ENCODE results near the gene MYPN. TPM values are rescaled to one million over a fixed set of nuclear protein-coding genes. Genes with fewer than 3 reads are reported as not detected.

The MYPN gene
- total RNA-seq, 8 experiments from 2014 or later = 0.09 to 0.28 (median 0.13) TPM; not detected in 3

- ATAC-seq (replicated peaks in 6 of 8) = no peak
- Histone ChIP-seq H3K4me1 (replicated peaks in 1 of 2) (no peaks in the 10 kb centered on the region), H3K27ac (no peak overlapping the region), H3K4me3 (no peak overlapping the region)
- WGBS, 10 experiments = 57 to 100% (median 84%) methylated on average over 1 to 5 of the region's 5 CpGs; no CpG with 5 or more reads in 1 of the 10 experiments
- in situ Hi-C loops (cut with MboI; ENCODE audit: low pct_unique_long_range_greater_than_20kb in 2 of 9, low sequenced_read_pairs in 9 of 9, unreplicated experiment in 9 of 9) = loop anchor here in 3 of 9 experiments (25.0 kb wide), 3 partner anchors 106 to 231 kb away; no protein-coding TSS in a partner anchor
Observed at GRCh38 chr10:68080853-68081431, 28.3 kb upstream of the MYPN start.

DNA sequence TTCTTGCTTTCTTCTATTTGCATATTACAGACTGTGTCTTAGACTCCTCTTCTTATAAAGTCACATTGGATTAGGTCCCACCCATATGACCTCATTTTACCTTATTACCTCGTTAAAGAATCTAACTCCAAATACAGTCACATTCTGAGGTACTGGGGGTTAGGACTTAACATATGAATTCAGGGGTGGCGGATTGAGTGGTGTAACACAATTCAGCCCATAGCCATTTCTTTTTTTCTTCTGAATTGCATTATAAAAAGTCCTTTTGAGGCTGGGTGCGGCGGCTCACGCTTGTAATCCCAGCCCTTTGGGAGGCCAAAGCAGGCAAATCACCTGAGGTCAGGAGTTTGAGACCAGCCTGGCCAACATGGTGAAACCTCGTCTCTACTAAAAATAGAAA is 27.4 kb upstream of the MYPN start:
- 49 to 100% (median 70%) methylated on average over 1 to 5 of the region's 6 CpGs; no CpG with 5 or more reads in 2 of the 10 experiments for WGBS, 10 experiments
- no peak for ATAC-seq (replicated peaks in 6 of 8)
- Histone ChIP-seq H3K4me1 (replicated peaks in 1 of 2) (no peaks in the 10 kb centered on the region), H3K27ac (no peak overlapping the region), H3K4me3 (no peak overlapping the region)
- in situ Hi-C loops (cut with MboI; ENCODE audit: low pct_unique_long_range_greater_than_20kb in 2 of 9, low sequenced_read_pairs in 9 of 9, unreplicated experiment in 9 of 9) = loop anchor here in 3 of 9 experiments (25.0 kb wide), 3 partner anchors 105 to 230 kb away; no protein-coding TSS in a partner anchor

DNA sequence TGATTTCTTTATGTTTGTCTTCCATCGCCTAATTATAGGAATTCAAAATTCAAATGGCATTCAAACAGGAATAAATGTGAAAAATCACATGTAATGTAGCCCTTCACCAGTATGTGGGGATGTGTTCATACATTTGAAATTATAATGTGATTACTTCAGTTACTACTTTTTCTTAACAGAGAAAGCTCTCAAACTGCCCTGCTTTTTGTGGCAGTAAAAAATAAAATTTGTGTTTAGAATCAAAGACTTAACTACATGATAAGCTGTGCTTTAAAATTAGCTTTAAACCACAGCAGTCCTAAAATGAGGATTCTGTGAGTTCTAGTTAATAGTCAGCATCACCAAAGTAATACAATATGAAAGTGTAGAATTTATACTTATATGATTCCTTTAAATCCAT is 26.4 kb upstream of the MYPN start:
- ATAC-seq (replicated peaks in 6 of 8) = peak in 3 of 8 experiments; percentile 36 to 54 (median 52)
- in situ Hi-C loops (cut with MboI; ENCODE audit: low pct_unique_long_range_greater_than_20kb in 2 of 9, low sequenced_read_pairs in 9 of 9, unreplicated experiment in 9 of 9) = loop anchor here in 3 of 9 experiments (25.0 kb wide), 3 partner anchors 104 to 229 kb away; no protein-coding TSS in a partner anchor
- H3K27ac ChIP-seq = no peak overlapping the region
- H3K4me3 ChIP-seq = no peak overlapping the region
- 0 to 100% (median 69%) methylated on average over 1 of the region's 1 CpG for whole genome bisulfite sequencing, 10 experiments
- H3K4me1 ChIP-seq (replicated peaks in 1 of 2) = no peaks in the 10 kb centered on the region

DNA sequence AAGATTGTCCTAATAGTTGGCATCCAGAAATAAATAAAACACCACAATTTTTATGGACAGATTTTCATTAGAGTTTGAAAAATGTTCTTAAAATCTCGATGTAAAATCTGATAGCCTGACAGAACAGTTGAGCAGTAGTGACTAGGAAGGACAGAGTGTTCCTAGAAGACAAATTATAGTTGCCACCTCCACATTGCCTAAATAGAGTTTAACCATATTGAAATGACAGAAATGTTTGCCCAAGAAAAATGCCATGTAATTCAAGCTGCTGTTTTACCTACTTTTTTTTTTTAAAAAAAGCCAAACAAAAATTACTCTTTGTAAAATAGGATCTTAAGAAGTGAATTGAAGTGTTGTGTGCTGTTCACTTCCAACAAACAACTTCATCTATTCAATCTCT is 25.3 kb upstream of the MYPN start:
- in situ Hi-C loops (cut with MboI; ENCODE audit: low pct_unique_long_range_greater_than_20kb in 2 of 9, low sequenced_read_pairs in 9 of 9, unreplicated experiment in 9 of 9) = loop anchor here in 3 of 9 experiments (25.0 kb wide), 3 partner anchors 103 to 228 kb away; no protein-coding TSS in a partner anchor
- Histone ChIP-seq H3K4me1 (replicated peaks in 1 of 2) (no peaks in the 10 kb centered on the region), H3K4me3 (no peak overlapping the region), H3K27ac (no peak overlapping the region)
- ATAC-seq (replicated peaks in 6 of 8) = no peak
- 0 to 89% (median 31%) methylated on average over 1 of the region's 1 CpG; no CpG with 5 or more reads in 2 of the 10 experiments for WGBS, 10 experiments

GRCh38 chr10:68084469-68084868 is 24.8 kb upstream of the MYPN start:
- in situ Hi-C loops (cut with MboI; ENCODE audit: low pct_unique_long_range_greater_than_20kb in 2 of 9, low sequenced_read_pairs in 9 of 9, unreplicated experiment in 9 of 9) = loop anchor here in 3 of 9 experiments (25.0 kb wide), 3 partner anchors 103 to 228 kb away; no protein-coding TSS in a partner anchor
- peak in 2 of 8 experiments; percentile 50 to 65 for ATAC-seq (replicated peaks in 6 of 8)
- H3K4me1 ChIP-seq (replicated peaks in 1 of 2) = no peaks in the 10 kb centered on the region
- no peak overlapping the region for H3K4me3 ChIP-seq
- no peak overlapping the region for H3K27ac ChIP-seq
- WGBS, 10 experiments = 30 to 100% (median 88%) methylated on average over 1 to 4 of the region's 4 CpGs; no CpG with 5 or more reads in 1 of the 10 experiments

DNA sequence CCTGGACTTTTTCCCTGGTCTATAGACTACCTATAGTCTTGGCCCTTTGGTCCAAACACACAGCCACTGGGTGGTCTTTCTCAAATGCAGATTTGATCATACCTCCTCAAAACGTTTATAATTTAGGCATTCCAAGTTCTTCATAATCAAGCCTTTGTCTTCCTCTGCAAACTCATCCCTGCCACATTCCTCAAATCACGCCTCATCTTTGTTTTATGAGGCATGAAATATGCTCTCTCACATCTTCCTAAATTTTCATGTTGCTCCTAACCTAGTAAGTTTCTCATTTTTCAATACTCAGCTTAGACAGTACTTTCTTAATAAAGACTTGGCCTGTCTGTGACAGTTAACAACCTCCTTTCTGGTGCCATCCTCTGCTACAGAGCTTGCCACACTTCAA is 23.3 kb upstream of the MYPN start:
- Histone ChIP-seq H3K4me3 (no peak overlapping the region), H3K27ac (no peak overlapping the region), H3K4me1 (replicated peaks in 1 of 2) (no peaks in the 10 kb centered on the region)
- no peak for ATAC-seq (replicated peaks in 6 of 8)
- in situ Hi-C loops (cut with MboI; ENCODE audit: low pct_unique_long_range_greater_than_20kb in 2 of 9, low sequenced_read_pairs in 9 of 9, unreplicated experiment in 9 of 9) = loop anchor here in 3 of 9 experiments (25.0 kb wide), 3 partner anchors 101 to 226 kb away; no protein-coding TSS in a partner anchor
- 42 to 100% (median 59%) methylated on average over 1 to 2 of the region's 2 CpGs; no CpG with 5 or more reads in 2 of the 10 experiments for WGBS, 10 experiments

DNA sequence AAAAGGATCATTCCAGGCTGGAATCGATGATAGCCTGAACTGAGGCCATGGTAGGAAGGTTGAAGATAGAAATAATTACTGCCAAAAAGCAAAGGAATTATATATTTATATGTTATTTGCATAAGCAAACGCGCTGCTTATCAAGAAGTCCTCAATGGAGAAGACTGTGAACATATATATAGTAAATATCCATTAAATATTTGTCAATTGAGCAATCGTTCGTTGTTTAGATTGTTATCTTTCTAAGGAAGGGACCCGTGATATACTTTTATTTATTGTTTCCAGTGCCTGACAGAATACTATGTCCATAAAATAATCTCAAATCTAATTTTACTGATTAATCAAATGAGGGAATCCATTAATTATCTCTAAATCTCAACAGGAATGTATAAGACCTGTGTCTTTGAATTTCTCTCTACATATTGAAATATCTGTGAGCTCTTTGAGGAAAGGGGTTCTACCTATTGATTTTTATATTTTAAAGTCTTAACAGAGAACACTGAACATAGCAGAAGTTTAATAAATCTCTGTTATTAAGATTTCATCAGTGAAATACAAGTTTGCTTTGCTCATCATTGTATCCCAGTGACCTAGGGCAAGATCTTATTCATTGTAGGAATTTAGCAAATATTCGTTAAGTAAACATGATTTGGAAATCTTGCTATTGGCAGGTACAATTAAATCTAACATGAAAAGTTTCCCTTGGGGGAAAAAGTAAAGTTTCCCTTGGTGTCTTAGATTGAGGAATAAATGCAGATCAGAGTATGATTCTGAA is 22.2 kb upstream of the MYPN start:
- Histone ChIP-seq H3K27ac (no peak overlapping the region), H3K4me3 (no peak overlapping the region), H3K4me1 (replicated peaks in 1 of 2) (no peaks in the 10 kb centered on the region)
- ATAC-seq (replicated peaks in 6 of 8) = no peak
- WGBS, 10 experiments = 63 to 98% (median 92%) methylated on average over 2 to 7 of the region's 7 CpGs
- in situ Hi-C loops (cut with MboI; ENCODE audit: low pct_unique_long_range_greater_than_20kb in 2 of 9, low sequenced_read_pairs in 9 of 9, unreplicated experiment in 9 of 9) = loop anchor here in 3 of 9 experiments (25.0 kb wide), 3 partner anchors 100 to 225 kb away; no protein-coding TSS in a partner anchor

DNA sequence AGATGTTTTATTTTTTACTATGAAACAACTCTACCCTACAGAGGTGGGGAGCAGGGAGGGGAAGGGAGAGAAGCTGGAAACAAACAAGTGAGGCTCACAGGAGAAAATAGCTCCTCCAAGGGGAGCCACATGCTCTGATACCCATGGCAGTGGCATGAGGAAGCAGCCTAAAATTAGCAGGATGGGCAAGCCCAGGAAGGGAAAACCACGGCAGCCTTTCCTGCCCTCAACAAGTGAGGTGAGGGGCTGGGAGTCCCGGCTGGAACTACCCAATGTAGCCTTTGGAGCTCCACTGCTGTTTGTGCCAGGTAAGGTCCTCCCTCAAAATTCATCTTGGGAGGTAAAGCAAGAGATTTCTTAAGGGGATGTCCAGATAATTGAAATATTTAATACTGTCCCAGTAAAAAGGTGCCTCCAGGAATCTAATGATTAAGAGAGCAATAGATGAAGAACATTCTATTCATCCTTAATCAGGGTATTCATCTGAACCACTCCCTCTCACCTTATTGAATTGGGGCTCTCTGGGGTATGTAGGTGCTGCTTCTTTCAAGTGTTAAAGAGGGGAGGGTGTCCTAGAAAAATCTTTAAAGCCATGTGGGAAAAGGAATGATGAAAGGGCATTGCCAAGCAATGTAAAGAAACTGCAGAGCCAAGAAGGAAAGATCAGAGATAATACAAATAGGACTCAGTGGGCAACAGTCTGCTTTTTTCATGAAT is 21.4 kb upstream of the MYPN start:
- Histone ChIP-seq H3K4me1 (replicated peaks in 1 of 2) (no peaks in the 10 kb centered on the region), H3K27ac (no peak overlapping the region), H3K4me3 (no peak overlapping the region)
- in situ Hi-C loops (cut with MboI; ENCODE audit: low pct_unique_long_range_greater_than_20kb in 2 of 9, low sequenced_read_pairs in 9 of 9, unreplicated experiment in 9 of 9) = loop anchor here in 3 of 9 experiments (25.0 kb wide), 3 partner anchors 99 to 224 kb away; no protein-coding TSS in a partner anchor
- no peak for ATAC-seq (replicated peaks in 6 of 8)
- WGBS, 10 experiments = 17 to 100% (median 67%) methylated on average over 1 to 2 of the region's 2 CpGs; no CpG with 5 or more reads in 5 of the 10 experiments

- WGBS, 10 experiments = 50 to 100% (median 83%) methylated on average over 1 to 4 of the region's 4 CpGs
- H3K4me1 ChIP-seq (replicated peaks in 1 of 2) = no peaks in the 10 kb centered on the region
- no peak overlapping the region for H3K4me3 ChIP-seq
- no peak overlapping the region for H3K27ac ChIP-seq
- no peak for ATAC-seq (replicated peaks in 6 of 8)
- in situ Hi-C loops (cut with MboI; ENCODE audit: low pct_unique_long_range_greater_than_20kb in 2 of 9, low sequenced_read_pairs in 9 of 9, unreplicated experiment in 9 of 9) = loop anchor here in 3 of 9 experiments (25.0 kb wide), 3 partner anchors 99 to 224 kb away; no protein-coding TSS in a partner anchor
Observed at GRCh38 chr10:68088740-68089139, 20.5 kb upstream of the MYPN start.

DNA sequence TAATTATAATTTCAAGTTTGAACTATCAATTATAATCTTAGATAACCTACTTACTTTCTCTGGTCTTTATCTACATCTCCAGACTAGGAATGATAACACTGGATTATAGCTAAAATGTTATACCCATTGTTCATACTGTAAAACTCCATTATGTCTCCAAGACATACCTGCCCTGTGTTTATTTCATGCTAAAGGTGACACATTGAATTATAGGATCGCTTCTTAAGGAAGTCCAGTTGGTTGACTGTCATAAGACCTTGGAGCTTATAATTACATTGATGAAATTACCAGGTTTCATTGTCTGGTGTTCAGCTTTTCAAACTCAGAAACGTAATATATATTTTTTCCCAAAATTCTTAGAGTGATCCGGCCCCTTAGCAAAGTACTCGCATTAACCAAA is 18.7 kb upstream of the MYPN start:
- H3K27ac ChIP-seq = no peak overlapping the region
- no peak overlapping the region for H3K4me3 ChIP-seq
- in situ Hi-C loops (cut with MboI; ENCODE audit: low pct_unique_long_range_greater_than_20kb in 2 of 9, low sequenced_read_pairs in 9 of 9, unreplicated experiment in 9 of 9) = loop anchor here in 3 of 9 experiments (25.0 kb wide), 3 partner anchors 97 to 222 kb away; no protein-coding TSS in a partner anchor
- no peaks in the 10 kb centered on the region for H3K4me1 ChIP-seq (replicated peaks in 1 of 2)
- no peak for ATAC-seq (replicated peaks in 6 of 8)
- 58 to 100% (median 86%) methylated on average over 1 to 4 of the region's 4 CpGs for WGBS, 10 experiments

DNA sequence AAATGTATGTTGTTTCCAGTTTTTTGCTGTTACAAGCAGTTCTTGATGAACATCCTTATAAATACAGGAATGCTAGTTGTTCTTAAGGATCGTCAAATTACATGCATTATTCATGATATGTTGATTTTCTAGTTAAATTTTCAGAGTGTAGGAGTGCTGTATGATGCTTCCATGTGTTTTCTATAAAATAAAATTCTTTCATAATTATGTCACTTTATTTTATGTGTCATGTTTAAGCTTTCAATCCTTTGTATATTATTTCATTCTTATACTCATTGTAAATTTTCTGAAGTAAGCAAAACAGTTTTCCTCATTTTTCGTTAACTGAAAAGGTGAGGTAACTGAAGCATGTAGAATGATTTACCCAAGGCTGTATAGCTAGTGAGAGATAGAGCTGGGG is 16.8 kb upstream of the MYPN start:
- ATAC-seq (replicated peaks in 6 of 8) = peak in 1 of 8 experiments; percentile 79
- 7 to 100% (median 53%) methylated on average over 1 to 2 of the region's 2 CpGs; no CpG with 5 or more reads in 1 of the 10 experiments for WGBS, 10 experiments
- Histone ChIP-seq H3K4me1 (replicated peaks in 1 of 2) (no peaks in the 10 kb centered on the region), H3K27ac (no peak overlapping the region), H3K4me3 (no peak overlapping the region)
- in situ Hi-C loops (cut with MboI; ENCODE audit: low pct_unique_long_range_greater_than_20kb in 2 of 9, low sequenced_read_pairs in 9 of 9, unreplicated experiment in 9 of 9) = loop anchor here in 3 of 9 experiments (25.0 kb wide), 3 partner anchors 95 to 220 kb away; no protein-coding TSS in a partner anchor

- in situ Hi-C loops (cut with MboI; ENCODE audit: low pct_unique_long_range_greater_than_20kb in 2 of 9, low sequenced_read_pairs in 9 of 9, unreplicated experiment in 9 of 9) = loop anchor here in 3 of 9 experiments (25.0 kb wide), 3 partner anchors 92 to 217 kb away; no protein-coding TSS in a partner anchor
- WGBS, 10 experiments = 0 to 83% (median 40%) methylated on average over 1 to 2 of the region's 2 CpGs; no CpG with 5 or more reads in 5 of the 10 experiments
- Histone ChIP-seq H3K4me3 (no peak overlapping the region), H3K27ac (no peak overlapping the region), H3K4me1 (replicated peaks in 1 of 2) (no peaks in the 10 kb centered on the region)
- ATAC-seq (replicated peaks in 6 of 8) = peak in 2 of 8 experiments; percentile 11 to 15
Observed at GRCh38 chr10:68095153-68095552, 14.1 kb upstream of the MYPN start.
